Measurements from ENCODE around the gene ACOT8. TPM values are rescaled to one million over a fixed set of nuclear protein-coding genes. Genes with fewer than 3 reads are reported as not detected.

The ACOT8 gene
- total RNA-seq, 1 donor from 2014 or later: 13.4 TPM

GRCh38 chr20:45872626-45873025 lies 15.4 kb upstream of the ACOT8 start:
- TF ChIP-seq, protein P1, sequence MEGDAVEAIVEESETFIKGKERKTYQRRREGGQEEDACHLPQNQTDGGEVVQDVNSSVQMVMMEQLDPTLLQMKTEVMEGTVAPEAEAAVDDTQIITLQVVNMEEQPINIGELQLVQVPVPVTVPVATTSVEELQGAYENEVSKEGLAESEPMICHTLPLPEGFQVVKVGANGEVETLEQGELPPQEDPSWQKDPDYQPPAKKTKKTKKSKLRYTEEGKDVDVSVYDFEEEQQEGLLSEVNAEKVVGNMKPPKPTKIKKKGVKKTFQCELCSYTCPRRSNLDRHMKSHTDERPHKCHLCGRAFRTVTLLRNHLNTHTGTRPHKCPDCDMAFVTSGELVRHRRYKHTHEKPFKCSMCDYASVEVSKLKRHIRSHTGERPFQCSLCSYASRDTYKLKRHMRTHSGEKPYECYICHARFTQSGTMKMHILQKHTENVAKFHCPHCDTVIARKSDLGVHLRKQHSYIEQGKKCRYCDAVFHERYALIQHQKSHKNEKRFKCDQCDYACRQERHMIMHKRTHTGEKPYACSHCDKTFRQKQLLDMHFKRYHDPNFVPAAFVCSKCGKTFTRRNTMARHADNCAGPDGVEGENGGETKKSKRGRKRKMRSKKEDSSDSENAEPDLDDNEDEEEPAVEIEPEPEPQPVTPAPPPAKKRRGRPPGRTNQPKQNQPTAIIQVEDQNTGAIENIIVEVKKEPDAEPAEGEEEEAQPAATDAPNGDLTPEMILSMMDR (IDR thresholded peaks at IDR 0.05): no peak
- TF ChIP-seq EZH2 (IDR thresholded peaks at IDR 0.05) (no peak), EZH2phosphoT487 (IDR thresholded peaks at IDR 0.05) (no peak)
- no peak overlapping the region for H3K4me3 ChIP-seq
- no peaks in the 10 kb centered on the region for H3K4me1 Mint-ChIP-seq

GRCh38 chr20:45867819-45868176 lies 10.6 kb upstream of the ACOT8 start:
- Mint-ChIP-seq H3K9me3 (no peaks in the 10 kb centered on the region), H3K27me3 (ENCODE audit: insufficient read depth, low read depth) (no peaks in the 10 kb centered on the region), H3K4me1 (no peaks in the 10 kb centered on the region), H3K36me3 (no peaks in the 10 kb centered on the region), H3K27ac (no peak overlapping the region), H3K4me3 (no peak overlapping the region)
- Histone ChIP-seq H3K27ac (no peak overlapping the region), H3K79me2 (ENCODE audit: low read depth) (no peaks in the 10 kb centered on the region), H3K4me1 (no peaks in the 10 kb centered on the region), H3K9me3 (ENCODE audit: low read depth) (no peaks in the 10 kb centered on the region), H2AFZ (replicated peaks) (no peak overlapping the region), H4K20me1 (ENCODE audit: low read depth) (no peaks in the 10 kb centered on the region), H3K4me3 (no peak overlapping the region), H3K9ac (no peak overlapping the region), H3K27me3 (no peaks in the 10 kb centered on the region), H3F3A (ENCODE audit: low read depth) (no peaks in the 10 kb centered on the region), H3K36me3 (no peaks in the 10 kb centered on the region), H3K4me2 (no peak overlapping the region)
- TF ChIP-seq EZH2phosphoT487 (IDR thresholded peaks at IDR 0.05) (no peak), EZH2 (IDR thresholded peaks at IDR 0.05) (no peak)
- TF ChIP-seq, protein P1 (IDR thresholded peaks at IDR 0.05): no peak
- no peak for DNase-seq (ENCODE audit: low spot score)

More at GRCh38 chr20:45872626-45873025, 15.4 kb upstream of the ACOT8 start:
- Mint-ChIP-seq H3K4me3 (no peak overlapping the region), H3K27me3 (ENCODE audit: insufficient read depth, low read depth) (no peaks in the 10 kb centered on the region), H3K27ac (no peak overlapping the region), H3K36me3 (no peaks in the 10 kb centered on the region), H3K9me3 (no peaks in the 10 kb centered on the region)
- no peaks in the 10 kb centered on the region for H3F3A ChIP-seq (ENCODE audit: low read depth)
- H3K27me3 ChIP-seq: no peaks in the 10 kb centered on the region
- no peak for DNase-seq (ENCODE audit: low spot score)
- no peak overlapping the region for H3K27ac ChIP-seq
- H3K4me1 ChIP-seq: no peaks in the 10 kb centered on the region
- no peak overlapping the region for H3K9ac ChIP-seq
- no peak overlapping the region for H3K4me2 ChIP-seq
- no peaks in the 10 kb centered on the region for H4K20me1 ChIP-seq (ENCODE audit: low read depth)
- no peaks in the 10 kb centered on the region for H3K79me2 ChIP-seq (ENCODE audit: low read depth)
- H3K9me3 ChIP-seq (ENCODE audit: low read depth): no peaks in the 10 kb centered on the region
- H3K36me3 ChIP-seq: no peaks in the 10 kb centered on the region
- H2AFZ ChIP-seq (replicated peaks): no peak overlapping the region

DNA sequence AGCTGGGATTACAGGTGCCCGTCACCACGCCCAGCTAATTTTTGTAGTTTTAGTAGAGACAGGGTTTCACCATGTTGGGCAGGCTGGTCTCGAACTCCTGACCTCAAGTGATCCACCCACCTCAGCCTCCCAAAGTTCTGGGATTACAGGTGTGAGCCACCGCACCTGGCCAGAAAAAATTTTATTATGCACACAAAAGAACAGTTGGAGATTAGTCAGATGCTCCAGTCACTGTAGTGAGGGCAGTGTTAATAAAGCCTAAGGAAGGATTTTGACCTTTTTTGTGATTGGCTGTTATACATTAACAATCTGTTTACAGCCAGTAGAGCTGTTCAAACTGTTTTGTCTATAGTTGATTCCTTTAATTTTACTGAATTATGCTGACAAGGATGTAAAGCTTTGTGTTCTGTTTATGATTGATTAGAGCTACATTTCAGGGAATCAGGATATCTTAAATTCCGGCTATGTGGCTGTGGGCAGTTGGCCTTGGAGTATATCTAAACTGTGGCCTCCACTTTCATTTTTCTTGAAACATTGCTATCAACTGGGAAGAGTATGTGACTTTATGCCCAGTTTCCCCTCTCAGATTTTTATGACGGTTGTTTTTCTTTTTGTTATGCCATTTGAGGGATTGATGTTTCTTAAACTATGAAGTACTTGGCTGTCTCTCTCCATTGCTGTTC lies 10.1 kb upstream of the ACOT8 start:
- H4K20me1 ChIP-seq (ENCODE audit: low read depth): no peaks in the 10 kb centered on the region
- H3K4me2 ChIP-seq: no peak overlapping the region
- no peak overlapping the region for H3K27ac ChIP-seq
- DNase-seq (ENCODE audit: low spot score): no peak
- H3K36me3 ChIP-seq: no peaks in the 10 kb centered on the region
- Mint-ChIP-seq H3K36me3 (no peaks in the 10 kb centered on the region), H3K27me3 (ENCODE audit: insufficient read depth, low read depth) (no peaks in the 10 kb centered on the region), H3K9me3 (no peaks in the 10 kb centered on the region), H3K4me1 (no peaks in the 10 kb centered on the region), H3K27ac (no peak overlapping the region), H3K4me3 (no peak overlapping the region)
- no peak overlapping the region for H2AFZ ChIP-seq (replicated peaks)
- no peak overlapping the region for H3K4me3 ChIP-seq
- no peaks in the 10 kb centered on the region for H3K27me3 ChIP-seq
- no peaks in the 10 kb centered on the region for H3K79me2 ChIP-seq (ENCODE audit: low read depth)
- no peak overlapping the region for H3K9ac ChIP-seq
- no peak for TF ChIP-seq EZH2phosphoT487 (IDR thresholded peaks at IDR 0.05)
- TF ChIP-seq, protein P1 (IDR thresholded peaks at IDR 0.05): no peak
- no peak for TF ChIP-seq EZH2 (IDR thresholded peaks at IDR 0.05)
- no peaks in the 10 kb centered on the region for H3K9me3 ChIP-seq (ENCODE audit: low read depth)
- no peaks in the 10 kb centered on the region for H3K4me1 ChIP-seq
- no peaks in the 10 kb centered on the region for H3F3A ChIP-seq (ENCODE audit: low read depth)

Measured in neural progenitor cell (in vitro differentiated cells).